ENCODE results near the gene MIPOL1.
"Not testable (repeated sequence)": the region's sequence is repeated elsewhere in the genome, so short reads cannot be mapped to it uniquely, and the experiment has no call there.

The MIPOL1 gene

GRCh38 chr14:37187840-37188577, 9.7 kb upstream of the MIPOL1 start:
- DNase-seq, result not testable (repeated sequence)

- not testable (repeated sequence) for DNase-seq
These were observed 8.0 kb upstream of the MIPOL1 start for GRCh38 chr14:37189733-37190132.

GRCh38 chr14:37194698-37195097, 3.0 kb upstream of the MIPOL1 start:
- DNase-seq, result no peak

- no peak for DNase-seq
These were observed 2.4 kb upstream of the MIPOL1 start for GRCh38 chr14:37195327-37195726.

GRCh38 chr14:37196604-37197420, 925 bp upstream of the MIPOL1 start:
- DNase-seq, result no peak

GRCh38 chr14:37198273-37198598, 499 bp downstream of the MIPOL1 start:
- no peak for DNase-seq

GRCh38 chr14:37198907-37199306, 1.2 kb downstream of the MIPOL1 start:
- no peak for DNase-seq

GRCh38 chr14:37201724-37202123, 4.0 kb downstream of the MIPOL1 start:
- DNase-seq, result no peak

- DNase-seq, result no peak
These were observed 4.5 kb downstream of the MIPOL1 start for GRCh38 chr14:37202265-37202664.

GRCh38 chr14:37202812-37203211, 5.1 kb downstream of the MIPOL1 start:
- no peak for DNase-seq

- DNase-seq, result no peak
These were observed 5.7 kb downstream of the MIPOL1 start for GRCh38 chr14:37203423-37203822.

GRCh38 chr14:37205623-37206605, 8.2 kb downstream of the MIPOL1 start:
- DNase-seq, result not testable (repeated sequence)

GRCh38 chr14:37209617-37210016, 11.9 kb downstream of the MIPOL1 start:
- not testable (repeated sequence) for DNase-seq

GRCh38 chr14:37210448-37210847, 12.7 kb downstream of the MIPOL1 start:
- DNase-seq, result no peak

- DNase-seq, result no peak
These were observed 15.3 kb downstream of the MIPOL1 start for GRCh38 chr14:37213016-37213415.

GRCh38 chr14:37215345-37215744, 17.6 kb downstream of the MIPOL1 start:
- DNase-seq, result no peak

GRCh38 chr14:37221073-37221472, 23.3 kb downstream of the MIPOL1 start:
- no peak for DNase-seq

GRCh38 chr14:37223947-37224474, 26.3 kb downstream of the MIPOL1 start:
- DNase-seq, result no peak

GRCh38 chr14:37225668-37226067, 27.9 kb downstream of the MIPOL1 start:
- DNase-seq, result not testable (repeated sequence)

GRCh38 chr14:37230551-37231194, 32.9 kb downstream of the MIPOL1 start:
- peak; percentile 75 for DNase-seq

GRCh38 chr14:37232907-37233481, 35.3 kb downstream of the MIPOL1 start:
- peak; percentile 51 for DNase-seq

- DNase-seq, result no peak
These were observed 36.5 kb downstream of the MIPOL1 start for GRCh38 chr14:37234222-37234621.
